Chondrocyte (in vitro differentiated cells): ENCODE data around the gene CCNF. TPM values are rescaled to one million over a fixed set of nuclear protein-coding genes. Genes with fewer than 3 reads are reported as not detected.

ENCODE experiments used
- DNase-seq: peaks from one replicate; pipeline ENCODE4 v3.0.0; 2021; ENCODE audit warnings: mixed read lengths, low spot score
- H3K27ac Mint-ChIP-seq: one replicate; pipeline ENCODE4 v1.8.0; 2021; ENCODE audit warnings: mild to moderate bottlenecking, moderate library complexity, mixed read lengths; ENCODE audit not compliant: unreplicated experiment
- H3K27me3 Mint-ChIP-seq: 2 replicates; pipeline ENCODE4 v1.8.0; 2021; ENCODE audit warnings: low read depth, mixed read lengths
- H3K36me3 Mint-ChIP-seq: 2 replicates; pipeline ENCODE4 v1.8.0; 2021; ENCODE audit warnings: low read depth, mixed read lengths
- H3K4me1 Mint-ChIP-seq: 2 replicates; pipeline ENCODE4 v1.8.0; 2021; ENCODE audit warnings: low read depth, mild to moderate bottlenecking, mixed read lengths
- H3K4me3 Mint-ChIP-seq: one replicate; pipeline ENCODE4 v1.8.0; 2021; ENCODE audit warnings: mild to moderate bottlenecking, moderate library complexity, mixed read lengths; ENCODE audit not compliant: unreplicated experiment
- H3K9me3 Mint-ChIP-seq: 2 replicates; pipeline ENCODE4 v1.8.0; 2021; ENCODE audit warnings: low read depth, mixed read lengths
- total RNA-seq: library from RNA; stranded (reverse); gene quantifications from 3 replicates; pipeline ENCODE4 v1.2.1, GENCODE V29; 2021
- TF ChIP-seq, protein P1 (sequence below): fragments of 200-600 bp; sonication (generic); IDR thresholded peaks from 2 replicates; pipeline ENCODE4 v1.5.0; 2021; ENCODE audit warnings: antibody characterized with exemption, mild to moderate bottlenecking, moderate library complexity

Gene CCNF
- total RNA-seq, 1 donor from 2014 or later = 7.6 TPM

DNA sequence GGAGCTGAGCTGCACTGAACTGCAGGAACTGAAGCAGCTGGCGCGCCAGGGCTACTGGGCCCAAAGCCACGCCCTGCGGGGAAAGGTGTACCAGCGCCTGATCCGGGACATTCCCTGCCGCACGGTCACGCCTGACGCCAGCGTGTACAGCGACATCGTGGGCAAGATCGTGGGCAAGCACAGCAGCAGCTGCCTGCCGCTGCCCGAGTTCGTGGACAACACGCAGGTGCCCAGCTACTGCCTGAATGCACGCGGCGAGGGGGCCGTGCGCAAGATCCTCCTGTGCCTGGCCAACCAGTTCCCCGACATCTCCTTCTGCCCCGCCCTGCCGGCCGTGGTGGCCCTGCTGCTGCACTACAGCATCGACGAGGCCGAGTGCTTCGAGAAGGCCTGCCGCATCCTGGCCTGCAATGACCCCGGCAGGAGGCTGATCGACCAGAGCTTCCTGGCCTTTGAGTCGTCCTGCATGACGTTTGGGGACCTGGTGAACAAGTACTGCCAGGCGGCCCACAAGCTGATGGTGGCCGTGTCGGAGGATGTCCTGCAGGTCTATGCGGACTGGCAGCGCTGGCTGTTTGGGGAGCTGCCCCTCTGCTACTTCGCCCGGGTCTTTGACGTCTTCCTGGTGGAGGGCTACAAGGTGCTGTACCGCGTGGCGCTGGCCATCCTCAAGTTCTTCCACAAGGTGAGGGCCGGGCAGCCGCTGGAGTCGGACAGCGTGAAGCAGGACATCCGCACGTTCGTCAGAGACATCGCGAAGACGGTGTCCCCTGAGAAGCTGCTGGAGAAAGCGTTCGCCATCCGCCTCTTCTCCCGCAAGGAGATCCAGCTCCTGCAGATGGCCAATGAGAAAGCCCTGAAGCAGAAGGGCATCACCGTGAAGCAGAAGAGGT, 67.2 kb downstream of the CCNF start:
- no peaks in the 10 kb centered on the region for H3K27me3 Mint-ChIP-seq
- H3K36me3 Mint-ChIP-seq = peaks cover 2% of the 10 kb centered on the region
- TF ChIP-seq, protein P1, sequence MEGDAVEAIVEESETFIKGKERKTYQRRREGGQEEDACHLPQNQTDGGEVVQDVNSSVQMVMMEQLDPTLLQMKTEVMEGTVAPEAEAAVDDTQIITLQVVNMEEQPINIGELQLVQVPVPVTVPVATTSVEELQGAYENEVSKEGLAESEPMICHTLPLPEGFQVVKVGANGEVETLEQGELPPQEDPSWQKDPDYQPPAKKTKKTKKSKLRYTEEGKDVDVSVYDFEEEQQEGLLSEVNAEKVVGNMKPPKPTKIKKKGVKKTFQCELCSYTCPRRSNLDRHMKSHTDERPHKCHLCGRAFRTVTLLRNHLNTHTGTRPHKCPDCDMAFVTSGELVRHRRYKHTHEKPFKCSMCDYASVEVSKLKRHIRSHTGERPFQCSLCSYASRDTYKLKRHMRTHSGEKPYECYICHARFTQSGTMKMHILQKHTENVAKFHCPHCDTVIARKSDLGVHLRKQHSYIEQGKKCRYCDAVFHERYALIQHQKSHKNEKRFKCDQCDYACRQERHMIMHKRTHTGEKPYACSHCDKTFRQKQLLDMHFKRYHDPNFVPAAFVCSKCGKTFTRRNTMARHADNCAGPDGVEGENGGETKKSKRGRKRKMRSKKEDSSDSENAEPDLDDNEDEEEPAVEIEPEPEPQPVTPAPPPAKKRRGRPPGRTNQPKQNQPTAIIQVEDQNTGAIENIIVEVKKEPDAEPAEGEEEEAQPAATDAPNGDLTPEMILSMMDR = no peak
- no peak overlapping the region for H3K27ac Mint-ChIP-seq
- H3K4me1 Mint-ChIP-seq = peaks cover 8% of the 10 kb centered on the region
- H3K4me3 Mint-ChIP-seq = no peak overlapping the region
- no peaks in the 10 kb centered on the region for H3K9me3 Mint-ChIP-seq
- no peak for DNase-seq

DNA sequence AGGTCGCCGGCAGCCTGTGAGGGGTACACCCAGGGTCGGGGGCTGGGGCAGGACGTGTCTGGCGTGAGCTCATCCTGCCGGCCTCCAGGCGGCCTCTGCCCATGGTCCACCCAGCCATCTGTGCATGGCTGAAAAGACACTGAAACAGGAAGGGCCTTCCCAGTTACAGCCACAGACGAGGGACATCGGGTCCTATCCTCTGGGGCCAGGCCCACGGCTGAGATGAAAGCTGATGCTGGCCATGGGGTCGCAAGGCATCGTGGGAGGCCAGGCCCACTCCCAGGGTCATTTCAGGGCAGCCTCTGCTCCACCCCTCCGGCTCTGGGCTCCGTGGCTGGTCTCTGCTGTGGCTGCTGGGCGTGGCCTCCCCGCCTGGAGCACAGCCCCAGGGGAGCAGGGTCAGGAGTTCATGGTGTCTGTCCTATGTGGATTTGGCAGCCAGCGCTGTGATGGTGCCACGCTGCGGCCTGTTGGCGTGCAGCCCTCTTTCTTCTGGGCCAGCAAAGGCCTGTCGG, 67.9 kb downstream of the CCNF start:
- no peak for DNase-seq
- no peak overlapping the region for H3K4me3 Mint-ChIP-seq
- H3K27ac Mint-ChIP-seq = no peak overlapping the region
- peaks cover 12% of the 10 kb centered on the region for H3K4me1 Mint-ChIP-seq
- TF ChIP-seq, protein P1 = no peak
- no peaks in the 10 kb centered on the region for H3K9me3 Mint-ChIP-seq
- H3K36me3 Mint-ChIP-seq = peaks cover 2% of the 10 kb centered on the region
- no peaks in the 10 kb centered on the region for H3K27me3 Mint-ChIP-seq

DNA sequence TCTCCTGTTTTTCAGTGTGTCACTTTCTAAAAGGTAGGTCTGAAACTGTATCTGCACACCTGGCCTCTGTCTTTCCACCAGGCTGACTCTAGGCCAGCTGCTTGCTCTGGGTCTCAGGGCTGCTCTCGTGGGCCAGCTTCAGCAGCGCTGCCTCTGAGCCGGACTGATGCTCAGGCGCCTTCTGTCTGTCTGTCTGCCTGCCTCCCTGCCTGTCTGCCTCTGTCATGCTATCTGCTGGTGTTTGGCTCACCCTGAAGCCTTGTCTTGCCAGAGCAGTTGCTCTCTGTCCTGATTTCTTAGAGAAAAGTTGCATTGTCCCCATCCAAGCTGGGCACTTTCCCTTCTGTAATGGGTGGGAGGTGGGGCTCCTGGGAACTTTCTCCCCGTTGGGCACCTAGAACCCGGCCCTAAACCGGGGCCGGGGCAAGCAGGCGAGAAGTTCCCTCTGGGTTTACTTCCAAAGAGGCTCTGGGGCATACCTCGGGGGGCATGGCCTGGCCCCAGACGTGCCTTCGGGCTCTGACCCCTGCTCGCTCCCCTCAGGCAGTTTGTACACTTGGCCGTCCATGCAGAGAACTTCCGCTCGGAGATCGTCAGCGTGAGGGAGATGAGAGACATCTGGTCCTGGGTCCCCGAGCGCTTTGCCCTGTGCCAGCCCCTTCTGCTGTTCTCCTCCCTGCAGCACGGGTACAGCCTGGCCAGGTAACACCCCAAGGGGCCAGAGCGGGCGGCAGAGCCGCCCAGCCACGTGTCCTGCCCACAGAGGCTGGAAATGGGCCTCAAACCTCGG, 68.6 kb downstream of the CCNF start:
- no peak overlapping the region for H3K27ac Mint-ChIP-seq
- TF ChIP-seq, protein P1 = no peak
- H3K27me3 Mint-ChIP-seq = no peaks in the 10 kb centered on the region
- no peak overlapping the region for H3K4me3 Mint-ChIP-seq
- DNase-seq = no peak
- peaks cover 17% of the 10 kb centered on the region for H3K4me1 Mint-ChIP-seq
- no peaks in the 10 kb centered on the region for H3K9me3 Mint-ChIP-seq
- H3K36me3 Mint-ChIP-seq = peaks cover 2% of the 10 kb centered on the region

DNA sequence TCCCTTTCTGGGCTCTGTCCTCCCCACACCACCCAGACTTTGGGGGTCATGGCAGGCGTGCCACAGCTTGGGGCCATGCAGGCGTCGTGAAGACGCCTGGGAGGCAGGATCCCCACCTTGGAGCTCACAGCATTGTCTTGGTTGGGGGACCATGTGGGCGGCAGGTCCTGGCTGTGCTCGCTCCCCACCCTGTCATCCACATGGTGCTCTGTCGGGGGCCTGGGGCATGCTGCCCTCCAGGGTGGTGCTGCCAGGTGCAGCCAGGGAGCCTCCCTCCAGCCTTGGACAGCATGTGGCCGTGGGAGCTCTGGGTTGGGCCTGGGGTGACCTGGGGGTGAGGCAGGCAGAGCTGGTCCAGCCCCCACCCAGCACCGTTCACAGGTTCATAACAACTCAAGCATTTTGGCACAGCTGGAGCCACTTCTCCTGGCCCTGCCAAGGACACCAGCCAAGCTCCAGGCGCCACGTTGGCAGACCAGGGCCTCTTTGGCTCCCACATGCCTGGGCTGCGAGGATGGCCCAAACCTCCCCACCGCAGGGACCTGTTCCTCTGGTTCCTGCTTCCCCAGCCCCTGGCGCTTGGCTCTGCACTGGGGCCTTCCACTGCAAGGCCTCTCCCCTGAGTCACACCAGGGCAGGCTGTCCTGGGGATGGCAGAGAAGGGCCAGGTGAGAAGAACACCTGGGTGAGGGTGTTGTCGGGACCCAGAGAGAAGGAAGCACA, 69.4 kb downstream of the CCNF start:
- Mint-ChIP-seq H3K9me3 (no peaks in the 10 kb centered on the region), H3K4me1 (peaks cover 18% of the 10 kb centered on the region), H3K27ac (no peak overlapping the region), H3K27me3 (no peaks in the 10 kb centered on the region), H3K36me3 (peaks cover 2% of the 10 kb centered on the region), H3K4me3 (no peak overlapping the region)
- TF ChIP-seq, protein P1 = no peak
- no peak for DNase-seq

DNA sequence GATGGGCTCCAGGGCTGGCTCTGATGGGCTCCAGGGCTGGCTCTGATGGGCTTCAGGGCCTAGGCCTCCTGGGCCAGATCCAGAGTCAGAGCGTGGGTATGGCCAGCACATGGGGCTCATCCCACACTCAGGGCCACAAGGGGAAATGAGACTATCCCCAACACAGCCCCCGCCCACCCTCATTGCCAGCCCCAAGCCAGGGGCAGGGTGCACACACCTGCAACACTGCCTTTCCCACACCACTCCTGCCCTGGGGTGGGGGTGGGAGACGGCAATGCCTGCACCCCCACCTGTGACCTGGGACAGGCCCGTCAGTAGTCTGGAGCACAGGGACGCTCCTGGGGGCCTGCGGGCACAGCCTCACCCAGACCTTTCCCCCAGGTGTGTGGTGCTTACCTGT, 70.2 kb downstream of the CCNF start:
- Mint-ChIP-seq H3K9me3 (no peaks in the 10 kb centered on the region), H3K27ac (no peak overlapping the region), H3K4me3 (no peak overlapping the region), H3K36me3 (peaks cover 2% of the 10 kb centered on the region), H3K27me3 (no peaks in the 10 kb centered on the region), H3K4me1 (peaks cover 18% of the 10 kb centered on the region)
- DNase-seq = no peak
- TF ChIP-seq, protein P1 = no peak
